Astrocyte of the cerebellum (primary cell): ENCODE results near the gene SNED1.

Experiments
- DNase-seq: peaks from one replicate; pipeline ENCODE4 v3.0.0-alpha.2; 2011; ENCODE audit warnings: low read depth
- H3K4me3 ChIP-seq: 2 replicates; pipeline ENCODE4 v1.5.1; 2011; ENCODE audit warnings: mild to moderate bottlenecking, low read depth, low read length, moderate library complexity
- in situ Hi-C: cut with HindIII; loops from 2 replicates; pipeline ENCODE4 v1.10.0; 2017; ENCODE audit warnings: low sequenced_read_pairs
- TF ChIP-seq, protein P1 (sequence below): IDR thresholded peaks from 2 replicates; pipeline ENCODE4 v1.5.1; 2012; ENCODE audit warnings: low read length, low read depth, moderate library complexity, mild to moderate bottlenecking; ENCODE audit errors: missing control alignments

The SNED1 gene

DNA sequence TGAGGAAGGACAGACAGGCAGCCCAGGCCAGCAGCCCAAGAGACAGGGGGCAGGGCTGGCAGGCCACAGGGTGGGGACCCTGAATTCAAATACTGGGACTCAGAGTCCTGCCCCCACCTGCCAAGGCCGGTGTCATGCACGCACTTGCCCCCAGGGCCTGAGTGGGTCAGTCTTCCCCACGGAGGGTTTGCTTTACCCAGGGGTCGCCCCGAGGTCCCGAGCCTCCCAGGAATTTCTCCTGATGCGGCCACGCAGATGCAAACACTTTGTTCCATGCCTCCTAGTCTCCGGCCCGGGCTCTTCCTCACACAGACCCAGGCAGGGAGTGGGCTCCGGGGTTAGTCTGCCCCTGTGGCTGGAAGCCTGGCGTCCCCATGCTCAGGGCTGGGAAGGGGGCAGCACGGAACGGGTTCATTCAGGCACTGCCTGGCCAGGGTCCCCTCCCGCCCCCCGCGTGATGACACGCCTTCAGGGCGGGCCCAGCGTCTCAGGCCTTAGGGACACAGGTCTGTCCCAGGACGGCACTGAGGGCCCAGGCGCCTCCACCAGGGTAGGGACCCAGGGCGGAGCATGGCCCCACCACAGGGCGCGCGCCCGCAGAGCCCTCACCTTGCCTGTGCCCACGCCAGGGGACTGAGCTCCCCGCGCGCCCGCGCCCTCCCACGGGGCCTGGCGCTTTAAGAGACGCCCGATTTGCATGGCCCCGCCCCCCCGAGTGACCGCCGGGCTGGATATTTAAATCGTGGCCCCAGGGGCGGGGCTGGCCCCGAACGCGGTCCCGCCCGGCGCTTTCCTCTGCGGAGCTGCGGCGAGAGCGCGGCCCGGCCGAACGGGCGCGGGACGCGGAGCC, at the start of gene SNED1:
SNED1 (plus strand) TSS at position 763 of the 850 bp plus-strand sequence. CDS start 220 bp downstream, outside the sequence.
- in situ Hi-C loops, result no loop called here
- TF ChIP-seq, protein P1, sequence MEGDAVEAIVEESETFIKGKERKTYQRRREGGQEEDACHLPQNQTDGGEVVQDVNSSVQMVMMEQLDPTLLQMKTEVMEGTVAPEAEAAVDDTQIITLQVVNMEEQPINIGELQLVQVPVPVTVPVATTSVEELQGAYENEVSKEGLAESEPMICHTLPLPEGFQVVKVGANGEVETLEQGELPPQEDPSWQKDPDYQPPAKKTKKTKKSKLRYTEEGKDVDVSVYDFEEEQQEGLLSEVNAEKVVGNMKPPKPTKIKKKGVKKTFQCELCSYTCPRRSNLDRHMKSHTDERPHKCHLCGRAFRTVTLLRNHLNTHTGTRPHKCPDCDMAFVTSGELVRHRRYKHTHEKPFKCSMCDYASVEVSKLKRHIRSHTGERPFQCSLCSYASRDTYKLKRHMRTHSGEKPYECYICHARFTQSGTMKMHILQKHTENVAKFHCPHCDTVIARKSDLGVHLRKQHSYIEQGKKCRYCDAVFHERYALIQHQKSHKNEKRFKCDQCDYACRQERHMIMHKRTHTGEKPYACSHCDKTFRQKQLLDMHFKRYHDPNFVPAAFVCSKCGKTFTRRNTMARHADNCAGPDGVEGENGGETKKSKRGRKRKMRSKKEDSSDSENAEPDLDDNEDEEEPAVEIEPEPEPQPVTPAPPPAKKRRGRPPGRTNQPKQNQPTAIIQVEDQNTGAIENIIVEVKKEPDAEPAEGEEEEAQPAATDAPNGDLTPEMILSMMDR, result no peak
- DNase-seq, result no peak
- peak within 1 kb of the TSS; percentile 55 for H3K4me3 ChIP-seq

DNA sequence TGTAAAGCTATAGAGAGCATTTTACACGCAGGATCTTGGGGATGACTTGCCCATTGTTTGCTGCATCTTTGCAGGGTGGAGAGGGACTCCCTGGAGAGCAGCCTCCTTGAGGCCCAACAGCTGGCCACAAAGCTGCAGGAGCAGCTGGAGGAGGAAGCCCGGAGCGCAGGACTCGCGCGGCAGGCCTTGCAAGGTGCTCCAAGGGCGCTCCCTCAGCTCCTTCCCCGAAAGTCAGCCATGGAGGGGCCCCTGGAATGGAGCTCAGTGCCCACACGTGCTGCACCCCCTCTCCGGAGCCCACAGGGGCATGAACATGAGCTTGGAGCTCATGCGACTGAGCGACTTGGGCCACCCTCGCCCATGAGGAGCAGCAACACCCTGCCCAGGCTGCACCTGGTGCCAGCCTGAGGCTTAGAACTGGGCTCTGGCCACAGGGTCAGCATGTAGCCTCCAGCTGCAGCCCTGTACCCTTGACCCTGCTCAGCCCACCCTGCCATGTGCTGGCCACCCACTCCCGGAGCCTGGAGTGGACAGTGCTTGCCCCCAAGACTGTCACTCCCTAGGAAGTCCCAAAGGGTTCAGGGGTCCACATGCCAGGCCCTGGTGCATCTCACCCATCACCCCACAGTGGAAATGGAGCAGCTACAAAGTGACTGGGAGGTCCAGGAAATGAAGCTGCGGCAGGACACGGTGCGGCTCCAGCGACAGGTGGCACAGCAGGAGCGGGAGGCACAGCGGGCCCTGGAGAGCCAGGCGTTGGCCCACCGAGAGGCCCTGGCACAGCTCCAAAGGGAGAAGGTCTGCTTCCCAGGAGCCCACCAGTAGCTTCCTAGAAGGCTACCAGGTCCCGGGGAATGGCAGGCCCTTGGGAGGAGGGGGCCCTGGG, 49.3 kb upstream of the SNED1 start:
- H3K4me3 ChIP-seq, result no peak overlapping the region
- in situ Hi-C loops, result loop anchor here (10.0 to 25.0 kb wide), 2 partner anchors 104 to 138 kb away; no protein-coding TSS in a partner anchor
- DNase-seq, result no peak
- TF ChIP-seq, protein P1, result no peak

DNA sequence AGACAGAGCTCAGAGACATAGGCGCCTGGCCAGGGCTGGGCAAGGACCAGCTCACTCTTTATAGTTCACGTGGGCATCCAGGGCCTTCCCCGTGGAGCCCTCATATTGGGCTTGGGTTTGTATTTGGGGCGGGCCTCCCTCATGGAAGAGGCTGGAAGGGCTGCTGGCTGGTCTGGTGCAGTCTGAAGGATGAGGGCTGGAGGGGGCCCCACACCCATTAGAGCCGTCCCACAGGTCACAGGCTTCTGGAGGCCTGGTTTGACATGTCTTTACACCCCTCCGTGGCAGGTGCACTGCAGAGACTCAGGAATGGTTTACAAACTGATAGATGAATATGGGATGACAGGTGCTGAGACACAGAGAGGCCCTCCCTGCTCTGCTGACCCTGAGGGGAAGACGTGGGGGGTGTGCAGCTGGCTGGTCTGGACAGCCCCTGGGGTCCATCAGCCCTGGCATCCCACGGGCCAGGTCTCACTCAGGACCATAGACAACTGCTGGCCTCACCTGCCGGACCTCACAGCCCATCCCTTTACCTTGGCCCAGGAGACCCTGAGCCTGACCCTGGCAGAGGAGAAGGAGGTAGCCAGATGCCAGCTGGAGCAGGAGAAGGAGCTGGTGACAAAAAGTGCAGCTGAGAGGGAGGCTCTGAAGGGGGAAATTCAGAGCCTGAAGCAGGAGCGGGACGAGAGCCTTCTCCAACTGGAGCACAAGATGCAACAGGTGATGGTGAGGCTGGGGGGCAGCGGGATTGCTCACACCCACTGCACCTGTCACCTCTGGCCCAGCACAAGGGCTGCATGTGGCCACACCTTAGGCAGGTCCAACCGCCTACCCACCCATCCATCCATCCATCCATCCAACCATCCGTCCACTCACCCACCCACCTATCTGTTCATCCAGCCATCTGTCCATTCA, 48.4 kb upstream of the SNED1 start:
- no peak overlapping the region for H3K4me3 ChIP-seq
- in situ Hi-C loops, result loop anchor here (10.0 to 25.0 kb wide), 2 partner anchors 105 to 137 kb away; no protein-coding TSS in a partner anchor
- DNase-seq, result no peak
- TF ChIP-seq, protein P1, result no peak

DNA sequence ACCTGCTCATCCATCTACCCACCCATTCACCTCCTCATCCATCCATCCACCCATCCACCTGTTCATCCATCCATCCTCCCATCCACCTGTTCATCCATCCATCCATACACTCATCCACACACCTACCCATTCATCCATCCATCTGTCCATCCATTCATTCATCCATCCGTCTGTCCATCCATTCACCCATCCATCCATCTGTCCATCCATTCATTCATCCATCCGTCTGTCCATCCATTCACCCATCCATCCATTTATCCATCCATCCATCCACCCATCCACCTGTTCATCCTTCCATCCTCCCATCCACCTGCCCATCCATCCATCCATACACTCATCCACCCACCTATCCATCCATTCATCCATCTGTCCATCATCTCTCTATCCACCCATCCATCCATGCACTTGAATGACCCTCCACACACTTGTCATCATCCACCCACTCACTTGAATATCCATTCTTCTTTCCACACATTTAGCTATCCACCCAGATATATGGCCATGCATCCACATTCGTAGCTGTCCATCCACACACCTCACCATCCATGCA, 47.3 kb upstream of the SNED1 start:
- DNase-seq, result no peak
- in situ Hi-C loops, result no loop called here
- TF ChIP-seq, protein P1, result no peak
- H3K4me3 ChIP-seq, result no peak overlapping the region

DNA sequence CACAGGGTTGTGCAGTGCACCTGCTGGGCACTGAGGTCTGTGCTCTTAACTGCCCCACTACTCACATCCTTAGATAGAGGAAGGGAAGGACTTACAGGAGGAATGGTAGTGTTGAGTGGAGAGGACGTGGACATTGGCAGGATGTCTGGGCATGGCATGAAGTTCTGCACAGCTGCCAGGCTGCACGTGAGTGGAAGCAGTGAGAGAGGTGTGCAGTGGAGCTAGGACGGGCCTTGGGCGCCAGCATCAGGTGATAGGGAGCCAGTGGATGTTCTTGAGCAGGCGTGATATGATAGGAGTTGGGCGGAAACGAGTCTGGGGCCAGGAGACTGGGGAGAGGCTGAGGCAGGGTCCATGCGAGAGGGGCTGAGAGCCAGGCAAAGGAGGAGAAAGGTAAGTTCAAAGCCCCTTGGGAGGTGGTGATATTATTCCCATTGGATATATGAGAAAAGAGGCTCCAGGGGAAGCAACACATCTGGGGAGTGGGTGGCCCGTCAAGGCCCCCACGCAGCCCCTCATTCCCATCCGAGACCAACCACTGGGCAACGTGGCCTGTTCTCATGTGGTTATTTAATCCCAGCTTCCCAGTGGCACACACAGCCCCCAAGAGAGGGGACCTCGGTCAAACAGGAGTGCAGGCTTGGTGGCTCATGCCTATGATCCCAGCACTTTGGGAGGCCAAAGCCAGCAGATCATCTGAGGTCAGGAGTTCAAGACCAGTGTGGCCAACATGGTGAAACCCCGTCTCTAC, 45.7 kb upstream of the SNED1 start:
- TF ChIP-seq, protein P1, result no peak
- H3K4me3 ChIP-seq, result no peak overlapping the region
- no peak for DNase-seq
- in situ Hi-C loops, result no loop called here
